Stimulated activated CD4-positive, alpha-beta T cell treated with anti-CD3 and anti-CD28 coated beads, Interleukin-1b, Interleukin-23, amount 100 ng/mL, for 1 hour (primary cell): ENCODE data around the gene RXRB.

Source experiments
- DNase-seq, 2 donors: peaks; one replicate each; pipeline ENCODE4 v3.0.0-alpha.2; 2020; ENCODE audit warnings: low read depth in 2 of 2

Gene RXRB

DNA sequence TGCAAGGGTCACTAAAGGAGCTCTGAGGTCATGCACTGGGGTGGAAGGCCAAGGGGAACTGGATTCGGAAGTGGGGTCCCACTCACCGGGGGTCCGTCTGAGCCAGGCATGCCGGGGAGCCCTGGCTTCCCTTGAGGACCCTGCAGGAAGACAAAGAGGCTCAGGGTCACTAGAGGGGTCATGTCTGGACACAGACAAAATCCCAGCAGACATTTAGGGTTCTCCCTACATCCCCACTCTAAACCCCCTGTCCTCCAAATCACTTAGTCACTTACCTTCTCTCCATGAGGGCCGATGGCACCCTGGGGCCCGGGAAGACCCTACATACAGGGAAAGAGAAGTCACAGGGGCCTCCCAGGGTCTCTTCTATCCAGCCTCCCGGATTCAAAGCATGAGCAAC is 23.6 kb downstream of the RXRB start:
- DNase-seq, result no peak

- no peak for DNase-seq
Measured at GRCh38 chr6:33175436-33176069, 24.9 kb downstream of the RXRB start.

DNA sequence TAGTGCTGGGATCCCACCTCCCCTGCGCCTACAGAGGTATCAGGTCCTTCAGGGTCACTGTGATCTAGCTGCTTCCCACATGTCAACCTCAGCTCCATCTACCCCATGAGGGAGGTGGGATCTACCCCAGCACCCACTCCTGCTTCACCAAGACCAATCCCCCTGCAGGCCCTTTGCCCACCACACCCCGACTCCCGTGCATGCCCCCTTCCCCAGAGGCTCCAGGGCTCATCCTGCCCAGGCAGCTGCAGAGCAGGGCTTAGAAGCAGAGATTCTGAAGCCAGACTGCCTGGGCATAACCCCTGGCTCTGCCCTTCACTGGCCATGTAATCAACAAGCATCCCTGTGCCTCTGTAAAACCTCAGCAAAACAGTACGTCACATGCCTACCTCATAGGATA is 25.7 kb downstream of the RXRB start:
- no peak for DNase-seq

GRCh38 chr6:33173535-33174180 is 26.8 kb downstream of the RXRB start:
- no peak for DNase-seq

- no peak for DNase-seq
Measured at GRCh38 chr6:33172688-33173534, 27.6 kb downstream of the RXRB start.

GRCh38 chr6:33171880-33172687 is 28.4 kb downstream of the RXRB start:
- no peak for DNase-seq

- DNase-seq, result no peak
Measured at GRCh38 chr6:33171016-33171879, 29.2 kb downstream of the RXRB start.

- no peak for DNase-seq
Measured at GRCh38 chr6:33170176-33171015, 30.1 kb downstream of the RXRB start.

DNA sequence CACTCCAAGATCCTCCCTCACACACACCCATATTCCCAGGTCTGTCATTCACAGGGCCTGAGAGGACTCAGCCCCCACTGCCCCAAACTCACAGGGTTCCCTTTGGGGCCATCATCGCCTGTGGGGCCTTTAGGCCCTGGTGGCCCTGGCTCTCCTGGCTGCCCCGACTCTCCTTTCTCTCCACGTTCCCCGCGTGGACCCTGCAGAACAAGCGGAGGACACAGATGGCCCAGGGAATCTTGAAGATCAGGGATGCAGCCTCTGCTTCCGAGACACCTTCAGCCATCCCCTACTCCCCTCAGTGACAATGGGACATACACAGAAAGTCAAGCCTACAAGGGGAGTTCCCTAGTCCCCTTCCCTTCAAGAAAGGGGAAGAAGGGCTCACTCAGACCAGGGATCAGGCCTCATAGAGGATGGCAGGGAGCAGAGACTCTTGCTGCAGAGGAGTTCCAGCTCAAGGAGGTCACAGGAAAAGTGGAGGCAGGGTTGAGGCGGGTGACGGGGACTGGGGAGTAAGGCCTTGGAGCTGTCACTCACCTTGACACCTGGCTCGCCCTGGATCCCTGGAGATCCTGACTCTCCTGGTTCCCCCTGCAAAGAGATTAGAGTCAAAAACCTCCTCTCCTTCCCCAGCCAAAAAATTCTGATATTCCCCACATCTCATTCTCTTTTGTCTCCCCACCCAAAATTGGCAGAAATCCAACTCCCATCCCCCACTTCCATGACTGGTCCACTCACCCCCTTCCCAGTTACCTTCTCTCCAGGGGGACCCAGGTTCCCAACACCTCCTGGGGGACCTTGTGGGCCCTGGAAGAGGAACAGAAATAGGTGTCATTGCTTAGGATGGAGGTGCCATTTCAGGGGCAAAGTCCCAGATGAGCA is 30.9 kb downstream of the RXRB start:
- no peak for DNase-seq

GRCh38 chr6:33168639-33169038 is 31.8 kb downstream of the RXRB start:
- no peak for DNase-seq

- DNase-seq, result no peak
Measured at GRCh38 chr6:33168284-33168601, 32.2 kb downstream of the RXRB start.

DNA sequence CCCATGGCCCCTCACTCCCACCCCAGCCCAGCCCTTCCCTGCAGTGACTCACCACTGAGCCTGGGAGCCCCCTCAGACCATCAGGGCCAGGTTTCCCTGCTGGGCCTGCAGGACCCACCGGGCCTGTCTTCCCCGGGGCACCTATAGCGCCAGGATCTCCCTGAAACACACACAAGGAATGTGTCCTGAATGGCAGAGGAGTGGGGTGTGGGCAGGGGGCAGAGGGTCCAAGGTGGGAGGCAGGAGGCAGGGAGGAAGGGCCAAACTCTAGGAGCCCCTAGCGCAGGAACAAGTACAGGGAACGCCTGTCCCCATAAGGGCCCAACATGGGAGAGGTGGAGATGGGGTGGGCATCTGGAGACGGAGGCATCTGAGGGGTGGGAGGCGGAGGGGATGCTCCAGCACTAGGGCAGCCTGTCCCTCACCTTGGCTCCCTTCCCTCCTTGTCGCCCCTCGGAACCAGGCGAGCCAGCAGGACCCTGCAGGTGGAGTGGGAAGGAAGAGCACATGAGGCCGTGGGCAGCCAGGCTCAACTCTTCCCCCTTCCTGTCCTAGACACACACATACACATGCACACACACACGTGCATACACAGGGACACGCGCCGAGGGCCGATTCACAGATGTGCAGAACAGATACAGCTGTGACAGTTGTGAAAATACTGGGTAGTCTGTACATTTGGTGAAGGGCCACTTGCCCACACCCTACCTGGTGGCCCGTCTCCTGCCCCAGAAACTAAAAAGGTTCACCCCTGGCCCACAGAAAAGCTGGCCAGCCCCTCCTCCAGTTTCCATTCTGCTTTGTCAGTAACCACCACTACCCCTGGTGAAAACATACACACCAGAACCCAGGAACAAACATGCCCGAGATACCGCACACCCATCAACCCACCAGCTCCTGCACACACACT is 32.8 kb downstream of the RXRB start:
- no peak for DNase-seq

DNA sequence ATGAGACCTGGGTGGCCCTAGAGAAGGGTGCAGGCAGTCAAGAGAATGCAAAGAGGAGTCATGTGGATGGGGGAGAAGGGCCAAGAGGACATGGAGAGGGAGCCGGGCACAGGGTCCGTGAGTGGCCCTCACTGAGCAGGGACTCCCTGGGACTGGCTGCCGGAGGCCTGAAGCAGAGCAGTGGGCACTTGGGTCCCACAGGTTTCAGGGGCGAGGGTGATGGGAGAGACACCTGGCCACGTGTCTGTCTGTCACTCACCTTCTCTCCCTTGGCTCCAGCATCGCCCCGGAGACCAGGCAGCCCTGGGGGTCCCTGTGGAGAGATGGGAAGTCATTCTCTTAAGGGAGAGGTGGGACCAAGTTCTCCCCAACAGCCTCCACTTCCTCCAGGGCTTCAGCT is 33.7 kb downstream of the RXRB start:
- DNase-seq, result no peak

- no peak for DNase-seq
Measured at GRCh38 chr6:33166363-33166762, 34.1 kb downstream of the RXRB start.

DNA sequence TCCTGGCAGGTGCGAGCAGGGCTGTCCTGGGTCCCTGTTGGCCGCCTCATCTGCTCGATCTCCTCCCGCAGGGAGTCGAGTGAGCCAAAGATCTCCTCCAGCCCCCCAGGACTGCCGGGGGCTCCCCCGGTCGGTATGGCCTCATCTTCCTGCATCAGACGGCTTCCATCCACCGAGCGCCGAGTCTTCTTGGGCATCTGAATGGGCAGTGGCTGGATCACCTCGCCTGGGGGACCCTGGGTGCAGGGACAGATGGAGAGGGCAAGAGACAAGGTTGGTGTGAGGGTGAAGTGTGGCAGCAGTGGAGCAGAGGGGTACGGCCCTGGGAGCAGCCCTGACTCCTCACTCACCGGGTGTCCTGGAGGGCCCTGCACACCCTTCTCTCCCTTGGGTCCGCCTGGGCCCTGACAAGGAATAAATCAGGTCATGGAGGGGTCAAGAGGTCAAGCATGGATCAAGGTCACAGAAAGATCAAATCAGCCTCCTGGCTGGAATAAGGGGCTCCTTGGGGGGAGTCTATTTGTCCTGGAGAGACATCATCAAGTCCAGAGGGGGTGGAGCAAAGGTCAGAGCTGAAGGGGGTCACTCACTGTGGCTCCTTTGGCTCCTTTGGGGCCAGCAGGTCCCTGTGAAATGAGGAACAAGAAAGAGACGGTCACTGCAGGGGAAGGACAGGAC is 34.7 kb downstream of the RXRB start:
- DNase-seq, result no peak

GRCh38 chr6:33164665-33165373 is 35.6 kb downstream of the RXRB start:
- DNase-seq, result no peak

- DNase-seq, result no peak
Measured at GRCh38 chr6:33164176-33164575, 36.3 kb downstream of the RXRB start.
